Colonic mucosa (tissue), 4 donors: ENCODE results near the gene CAPN15. TPM values are rescaled to one million over a fixed set of nuclear protein-coding genes. Genes with fewer than 3 reads are reported as not detected.

ENCODE experiments used
- DNase-seq: peaks from one replicate; pipeline ENCODE4 v3.0.0-alpha.2; 2020
- H3K27ac ChIP-seq: fragments of 200-600 bp; one replicate; pipeline ENCODE4 v1.8.0; 2021
- H3K27me3 ChIP-seq: fragments of 200-600 bp; one replicate; pipeline ENCODE4 v1.8.0; 2021
- H3K36me3 ChIP-seq: fragments of 200-600 bp; one replicate; pipeline ENCODE4 v1.8.0; 2021
- H3K4me1 ChIP-seq: fragments of 200-600 bp; one replicate; pipeline ENCODE4 v1.8.0; 2021; ENCODE audit warnings: mild to moderate bottlenecking
- H3K4me3 ChIP-seq: fragments of 200-600 bp; one replicate; pipeline ENCODE4 v1.8.0; 2021
- H3K9ac ChIP-seq, 2 donors: one replicate each; pipeline ENCODE4 v1.7.0; 2013; ENCODE audit warnings: control low read depth in 2 of 2, low read depth in 2 of 2, low read length in 2 of 2
- H3K9me3 ChIP-seq: fragments of 200-600 bp; one replicate; pipeline ENCODE4 v1.8.0; 2021
- intact Hi-C: fragments of 100-400 bp; cut with DNase I; formaldehyde crosslinking; loops from one replicate; pipeline ENCODE4 v1.14.1; 2022
- total RNA-seq, 2 donors: library from RNA; stranded (reverse); fragmentation: NEBNext Ultra II Directional in 1 of 2; extraction: Animal tissue kit (Norgen Biotek cat#: 25700) in 1 of 2; gene quantifications; one replicate each; pipeline ENCODE4 v1.2.1, GENCODE V29; 2021
- TF ChIP-seq, protein P1 (sequence below): fragments of 200-600 bp; IDR thresholded peaks from one replicate; pipeline ENCODE4 v1.8.0; 2022; ENCODE audit warnings: antibody characterized with exemption, mild to moderate bottlenecking
- donor health status: healthy.
- donor health status: DM: no; HTN: no; CAD: no.
- donor health status: DM: no; HTN: no; CAD: no.

CAPN15 gene
- total RNA-seq, 2 donors from 2014 or later: 74.6 to 139 TPM

DNA sequence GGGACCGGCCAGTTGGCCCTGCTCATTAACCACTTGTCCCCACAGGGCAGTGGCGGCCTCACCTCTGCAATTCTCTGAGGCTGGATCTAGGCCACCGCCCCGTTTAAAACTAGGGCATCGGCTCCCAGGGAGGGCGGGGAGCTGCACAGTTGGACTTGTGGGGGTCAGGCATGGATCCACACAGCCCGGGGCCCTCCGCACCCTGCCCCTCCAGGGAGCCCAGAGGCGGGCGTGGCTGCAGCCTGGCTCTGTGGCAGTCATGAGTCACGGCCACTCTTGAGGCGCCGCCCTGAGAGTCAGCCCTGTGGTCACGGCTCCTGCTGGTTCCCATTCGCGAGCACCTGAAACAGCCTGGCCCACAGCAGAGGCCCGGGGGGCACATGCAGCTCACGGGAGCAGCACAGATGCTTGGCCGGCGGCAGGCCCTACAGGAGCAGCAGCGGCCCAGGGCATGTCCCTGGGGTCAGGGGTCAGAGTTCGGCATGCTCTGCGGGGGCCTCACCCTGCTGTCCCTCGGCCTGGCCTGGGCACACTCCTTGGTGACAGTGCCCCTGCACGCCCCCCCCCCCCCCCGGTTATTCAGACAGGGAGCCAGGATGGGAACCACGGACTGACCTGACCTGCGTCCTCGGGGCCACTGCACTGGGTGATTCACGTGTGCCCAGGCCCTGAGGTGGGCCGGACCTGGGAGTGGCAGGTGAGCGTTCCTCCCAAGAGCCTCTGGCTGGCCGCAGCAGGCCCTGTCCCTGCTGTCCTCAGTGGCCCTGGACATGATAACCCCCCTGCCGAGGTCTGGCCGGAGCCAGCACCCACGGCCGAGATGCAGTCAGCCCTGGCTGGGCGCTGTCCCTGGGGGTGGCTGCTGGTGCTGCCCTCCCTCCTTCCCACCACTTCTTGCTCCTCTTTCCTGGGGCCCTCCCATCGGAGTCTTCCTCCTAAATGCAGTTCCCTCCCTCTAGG, 8.2 kb downstream of the CAPN15 start:
- Histone ChIP-seq H3K9ac (peak overlapping the region; percentile 57 to 84), H3K9me3 (no peaks in the 10 kb centered on the region), H3K36me3 (no peaks in the 10 kb centered on the region), H3K4me1 (peaks cover 8% of the 10 kb centered on the region), H3K27ac (peak overlapping the region; percentile 86), H3K4me3 (no peak overlapping the region), H3K27me3 (no peaks in the 10 kb centered on the region)
- peak; percentile 87 for DNase-seq
- intact Hi-C loops: no loop called here
- TF ChIP-seq, protein P1, sequence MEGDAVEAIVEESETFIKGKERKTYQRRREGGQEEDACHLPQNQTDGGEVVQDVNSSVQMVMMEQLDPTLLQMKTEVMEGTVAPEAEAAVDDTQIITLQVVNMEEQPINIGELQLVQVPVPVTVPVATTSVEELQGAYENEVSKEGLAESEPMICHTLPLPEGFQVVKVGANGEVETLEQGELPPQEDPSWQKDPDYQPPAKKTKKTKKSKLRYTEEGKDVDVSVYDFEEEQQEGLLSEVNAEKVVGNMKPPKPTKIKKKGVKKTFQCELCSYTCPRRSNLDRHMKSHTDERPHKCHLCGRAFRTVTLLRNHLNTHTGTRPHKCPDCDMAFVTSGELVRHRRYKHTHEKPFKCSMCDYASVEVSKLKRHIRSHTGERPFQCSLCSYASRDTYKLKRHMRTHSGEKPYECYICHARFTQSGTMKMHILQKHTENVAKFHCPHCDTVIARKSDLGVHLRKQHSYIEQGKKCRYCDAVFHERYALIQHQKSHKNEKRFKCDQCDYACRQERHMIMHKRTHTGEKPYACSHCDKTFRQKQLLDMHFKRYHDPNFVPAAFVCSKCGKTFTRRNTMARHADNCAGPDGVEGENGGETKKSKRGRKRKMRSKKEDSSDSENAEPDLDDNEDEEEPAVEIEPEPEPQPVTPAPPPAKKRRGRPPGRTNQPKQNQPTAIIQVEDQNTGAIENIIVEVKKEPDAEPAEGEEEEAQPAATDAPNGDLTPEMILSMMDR: no peak

DNA sequence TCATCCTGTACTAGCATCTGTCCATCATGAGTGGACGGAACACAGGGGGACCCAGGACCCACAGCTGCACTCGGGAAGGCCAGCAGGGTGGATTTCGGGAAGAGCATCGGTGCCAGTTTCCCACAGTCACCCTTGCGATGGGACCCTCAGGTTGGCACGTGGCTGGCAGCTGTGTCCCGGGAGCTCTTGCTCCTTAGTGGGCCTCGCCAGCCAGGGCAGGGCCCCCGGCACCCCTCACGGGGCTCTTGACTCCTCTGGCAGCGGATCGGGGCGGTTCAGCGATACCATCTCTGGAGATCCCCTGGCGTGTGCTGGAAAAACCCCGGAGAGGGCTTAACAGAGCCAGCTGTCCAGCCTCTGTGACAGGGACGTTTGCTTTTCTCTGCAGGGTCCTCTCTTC, 9.2 kb downstream of the CAPN15 start:
- Histone ChIP-seq H3K36me3 (no peaks in the 10 kb centered on the region), H3K4me3 (no peak overlapping the region), H3K4me1 (peaks cover 8% of the 10 kb centered on the region), H3K27ac (no peak overlapping the region), H3K9me3 (no peaks in the 10 kb centered on the region), H3K27me3 (no peaks in the 10 kb centered on the region), H3K9ac (no peak overlapping the region)
- TF ChIP-seq, protein P1: no peak
- intact Hi-C loops: no loop called here
- DNase-seq: no peak

DNA sequence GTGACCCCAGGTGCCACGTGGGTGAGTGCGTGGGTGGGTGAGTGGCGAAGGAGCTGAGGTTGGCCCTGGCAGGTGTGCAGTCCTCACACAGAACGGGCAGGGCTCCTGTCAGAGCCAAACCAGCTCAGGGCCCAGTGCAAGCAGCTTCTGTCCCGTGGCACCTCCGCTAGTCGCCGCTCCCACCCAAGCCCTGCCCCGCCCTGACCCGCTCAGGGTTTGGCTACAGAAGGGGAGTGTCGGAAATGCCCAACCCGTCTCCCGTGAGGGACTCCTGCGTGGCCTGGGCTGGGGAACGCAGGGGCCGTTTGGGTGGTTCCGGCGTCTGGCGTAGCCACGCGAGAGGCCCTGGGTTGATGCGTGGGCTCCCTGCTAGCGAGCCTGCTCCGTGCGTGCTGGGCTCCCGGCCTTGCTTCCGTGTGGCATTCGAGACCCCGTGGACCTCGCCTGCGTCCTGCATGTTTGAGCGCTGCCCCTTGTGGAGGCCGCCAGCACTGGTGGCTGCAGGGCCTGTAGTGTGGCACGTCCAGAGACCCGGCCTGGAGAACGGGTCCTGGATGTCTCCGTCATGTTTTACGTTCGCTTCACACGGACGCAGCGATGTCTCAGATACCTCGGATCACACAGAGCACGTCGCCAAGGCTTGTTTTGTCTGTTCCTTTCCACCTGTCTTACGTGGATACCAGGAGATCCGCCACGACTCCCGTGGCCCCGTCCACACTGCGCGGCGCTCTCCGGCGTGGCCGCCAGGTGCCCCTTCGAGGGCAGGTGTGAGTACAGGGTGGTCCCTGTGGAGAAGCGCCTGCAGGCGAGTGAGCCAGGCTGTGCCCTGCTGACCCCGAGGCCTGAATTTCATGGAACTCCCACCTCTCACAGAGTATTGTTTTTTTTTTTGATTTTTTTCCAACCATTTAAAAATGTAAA, 10.2 kb downstream of the CAPN15 start:
- TF ChIP-seq, protein P1: no peak
- Histone ChIP-seq H3K27me3 (no peaks in the 10 kb centered on the region), H3K36me3 (no peaks in the 10 kb centered on the region)

DNA sequence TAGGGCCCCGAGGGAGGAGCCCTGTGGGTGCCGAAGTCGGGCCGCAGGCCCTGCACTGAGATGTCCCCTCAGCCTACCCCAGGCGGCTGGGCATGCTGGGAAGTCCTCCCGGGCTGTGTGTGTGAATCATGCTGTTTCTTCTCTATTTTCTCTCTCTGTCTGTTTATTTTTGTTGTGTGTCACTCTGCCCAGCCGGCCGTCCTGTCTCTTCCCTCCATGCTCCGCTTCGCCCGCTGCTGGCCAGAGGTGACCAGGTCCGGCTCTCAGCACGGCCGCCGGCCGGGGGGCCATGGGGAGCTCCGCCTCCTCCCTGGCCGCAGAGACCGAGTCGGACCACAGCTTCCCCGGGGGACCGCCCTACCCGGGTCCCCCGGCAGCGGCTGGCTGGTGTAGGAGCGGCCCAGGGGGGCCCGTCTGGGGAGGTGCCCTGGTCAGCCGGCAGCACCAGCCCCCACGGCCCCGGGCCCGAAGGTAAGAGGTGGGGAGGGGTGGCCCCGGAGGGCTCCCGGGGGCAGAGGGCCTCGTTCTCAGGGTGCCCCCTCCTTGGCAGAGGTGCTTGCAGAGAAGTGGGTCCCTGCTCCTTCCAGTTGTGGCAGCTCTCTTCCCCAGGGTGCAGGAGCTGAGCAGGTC, 12.5 kb downstream of the CAPN15 start:
- TF ChIP-seq, protein P1: no peak
- Histone ChIP-seq H3K27ac (no peak overlapping the region), H3K4me3 (no peak overlapping the region), H3K9ac (no peak overlapping the region), H3K27me3 (no peaks in the 10 kb centered on the region), H3K4me1 (no peaks in the 10 kb centered on the region), H3K9me3 (no peaks in the 10 kb centered on the region), H3K36me3 (no peaks in the 10 kb centered on the region)
- intact Hi-C loops: no loop called here
- DNase-seq: no peak

More for the DNA sequence above, 10.2 kb downstream of the CAPN15 start:
- Histone ChIP-seq H3K4me1 (peaks cover 8% of the 10 kb centered on the region), H3K4me3 (no peak overlapping the region), H3K9ac (no peak overlapping the region), H3K27ac (no peak overlapping the region), H3K9me3 (no peaks in the 10 kb centered on the region)
- DNase-seq: no peak
- intact Hi-C loops: no loop called here
